Tibial nerve (tissue), 4 donors: ENCODE measurements around the gene TPCN1.

Experiments
- CTCF ChIP-seq, 5 experiments: fragments of 200-600 bp in 3 of 5; fragments of 450-650 bp in 2 of 5; sonication (generic) in 3 of 5; IDR thresholded peaks; one replicate each; pipeline ENCODE4 v1.5.1; 2016 to 2019; ENCODE audit warnings: antibody characterized with exemption in 5 of 5, mild to moderate bottlenecking in 3 of 5, moderate library complexity in 2 of 5
- EP300 ChIP-seq, 2 donors: sonication (generic); formaldehyde crosslinking; IDR thresholded peaks; one replicate each; pipeline ENCODE4 v1.6.1; 2017; ENCODE audit warnings: antibody characterized with exemption in 2 of 2, mild to moderate bottlenecking in 1 of 2
- POLR2A ChIP-seq, 2 donors: fragments of 450-650 bp; IDR thresholded peaks; one replicate each; pipeline ENCODE4 v1.6.1; 2017; ENCODE audit warnings: antibody characterized with exemption in 2 of 2, mild to moderate bottlenecking in 2 of 2, moderate library complexity in 2 of 2

GRCh38 chr12:113268621-113269020, 47.4 kb downstream of the TPCN1 start:
- TF ChIP-seq CTCF (IDR thresholded peaks at IDR 0.05) = no peak
- TF ChIP-seq POLR2A (IDR thresholded peaks at IDR 0.05) = no peak
- TF ChIP-seq EP300 (IDR thresholded peaks at IDR 0.05) = no peak
